ENCODE measurements around the gene UIMC1.

The UIMC1 gene

GRCh38 chr5:176857216-176857893, 149.2 kb downstream of the UIMC1 start:
- H3K4me3 ChIP-seq (ENCODE audit: low read depth, low read length), result no peak overlapping the region
- no peak for DNase-seq (ENCODE audit: low read depth)
- TF ChIP-seq CTCF (IDR thresholded peaks at IDR 0.05; ENCODE audit: low read depth, low read length, missing control alignments), result no peak

- DNase-seq (ENCODE audit: low read depth), result no peak
- H3K4me3 ChIP-seq (ENCODE audit: low read depth, low read length), result no peak overlapping the region
- TF ChIP-seq CTCF (IDR thresholded peaks at IDR 0.05; ENCODE audit: low read depth, low read length, missing control alignments), result no peak
Measured at GRCh38 chr5:176856746-176857145, 149.8 kb downstream of the UIMC1 start.

- TF ChIP-seq CTCF (IDR thresholded peaks at IDR 0.05; ENCODE audit: low read depth, low read length, missing control alignments), result no peak
- DNase-seq (ENCODE audit: low read depth), result no peak
- no peak overlapping the region for H3K4me3 ChIP-seq (ENCODE audit: low read depth, low read length)
Measured at GRCh38 chr5:176855598-176855997, 151.0 kb downstream of the UIMC1 start.
